GM18870 (cell line): ENCODE results near the gene AGR2.
"Not testable (repeated sequence)": the region's sequence is repeated elsewhere in the genome, so short reads cannot be mapped to it uniquely, and the experiment has no call there.

Source experiments
- ATAC-seq: cut with Tn5 transposase; IDR thresholded peaks from one replicate; pipeline ENCODE4 v1.9.1; 2021; ENCODE audit warnings: moderate library complexity; ENCODE audit not compliant: unreplicated experiment

AGR2 gene

GRCh38 chr7:16804674-16805439 lies at the start of gene AGR2:
TSS of gene AGR2 (minus strand) at chr7:16804999. CDS start at chr7:16801796, 3,203 bp downstream.
- no peak for ATAC-seq

GRCh38 chr7:16853189-16853588 lies 48.4 kb upstream of the AGR2 start:
- ATAC-seq, result not testable (repeated sequence)

- no peak for ATAC-seq
Observed at GRCh38 chr7:16851829-16852228, 47.0 kb upstream of the AGR2 start.

DNA sequence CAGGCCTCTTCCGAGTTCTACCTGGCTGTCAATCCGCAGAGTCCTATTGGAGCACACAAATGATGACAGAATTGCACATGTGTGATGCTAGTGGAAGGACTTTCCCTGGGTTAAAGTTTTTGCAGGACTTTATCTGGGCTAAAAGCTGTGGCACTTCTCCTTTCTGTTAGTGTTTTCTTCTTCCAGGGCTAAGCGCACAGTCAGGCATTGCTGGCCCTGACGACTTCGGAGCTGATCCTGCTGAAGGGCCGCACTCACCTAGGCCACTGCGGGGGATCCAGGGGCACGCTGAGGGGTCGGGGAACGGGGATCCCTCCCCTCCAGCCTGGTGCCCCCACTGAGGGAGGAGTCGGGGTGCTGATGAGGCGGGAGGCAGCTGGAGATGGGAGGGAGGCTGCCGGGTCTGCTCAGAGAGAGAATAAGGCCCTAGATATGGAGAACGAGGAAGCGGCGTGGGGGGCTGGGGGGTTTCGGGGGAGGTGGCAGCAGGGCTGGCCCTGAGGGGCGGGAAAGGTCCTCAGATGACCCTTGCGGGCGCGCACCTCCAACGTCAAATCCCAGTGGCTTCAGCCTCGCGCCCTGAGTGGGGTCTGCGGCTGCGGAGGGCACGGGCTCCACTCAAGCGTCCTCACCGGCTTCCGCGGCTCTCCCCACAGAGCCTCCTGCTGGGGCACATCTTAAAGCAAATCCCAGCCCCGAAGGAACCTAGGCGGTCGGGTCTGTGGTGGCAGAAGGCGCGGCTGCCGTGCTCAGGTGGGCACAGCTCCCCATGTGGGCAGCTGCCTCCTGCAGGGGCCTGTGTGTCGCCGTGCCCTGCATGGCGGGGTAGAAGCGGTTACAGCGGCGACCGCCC lies 46.0 kb upstream of the AGR2 start:
- no peak for ATAC-seq

- no peak for ATAC-seq
Observed at GRCh38 chr7:16849296-16850148, 44.7 kb upstream of the AGR2 start.

DNA sequence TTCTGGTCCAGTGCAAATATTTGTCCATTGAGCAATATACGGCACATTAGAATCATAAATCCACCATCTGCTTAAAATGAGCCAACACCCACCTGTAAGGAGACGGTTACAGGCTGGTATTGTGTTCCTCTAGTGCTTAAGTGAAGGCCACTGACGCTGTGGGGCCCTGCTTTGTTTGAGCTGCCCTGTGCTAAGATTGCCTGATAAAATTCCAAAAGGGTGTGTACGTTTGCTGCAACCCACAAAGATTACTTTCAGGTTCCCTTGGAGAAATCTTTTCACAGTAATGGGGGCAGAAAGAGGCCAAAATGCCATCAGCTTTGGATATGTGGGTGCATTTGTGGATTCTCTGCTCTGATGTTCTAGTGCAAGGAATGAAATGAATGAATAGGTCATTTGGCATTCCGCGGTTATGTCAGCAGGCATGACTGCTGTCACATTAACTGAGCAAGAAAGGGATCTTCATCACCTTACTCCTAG lies 42.6 kb upstream of the AGR2 start:
- ATAC-seq, result no peak

GRCh38 chr7:16846601-16847165 lies 41.9 kb upstream of the AGR2 start:
- ATAC-seq, result no peak

DNA sequence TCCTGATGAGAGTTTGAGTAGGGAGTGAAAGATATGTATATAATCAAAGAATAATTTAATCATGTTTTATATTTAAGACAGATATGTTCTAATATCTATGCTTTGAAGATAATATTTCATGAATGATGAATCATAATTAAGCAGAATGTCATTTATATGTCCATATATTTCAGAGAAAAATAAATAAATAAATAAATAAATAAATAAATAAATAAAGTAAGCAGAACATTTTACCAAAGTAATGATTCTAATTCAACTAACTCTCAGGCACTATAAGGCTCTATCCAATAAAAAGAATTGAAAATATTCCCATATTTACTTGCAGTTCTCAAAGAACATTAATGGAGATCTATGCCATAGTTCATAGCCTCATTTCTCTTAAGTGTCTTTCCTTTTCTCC lies 40.9 kb upstream of the AGR2 start:
- no peak for ATAC-seq

- no peak for ATAC-seq
Observed at GRCh38 chr7:16841681-16842080, 36.9 kb upstream of the AGR2 start.

DNA sequence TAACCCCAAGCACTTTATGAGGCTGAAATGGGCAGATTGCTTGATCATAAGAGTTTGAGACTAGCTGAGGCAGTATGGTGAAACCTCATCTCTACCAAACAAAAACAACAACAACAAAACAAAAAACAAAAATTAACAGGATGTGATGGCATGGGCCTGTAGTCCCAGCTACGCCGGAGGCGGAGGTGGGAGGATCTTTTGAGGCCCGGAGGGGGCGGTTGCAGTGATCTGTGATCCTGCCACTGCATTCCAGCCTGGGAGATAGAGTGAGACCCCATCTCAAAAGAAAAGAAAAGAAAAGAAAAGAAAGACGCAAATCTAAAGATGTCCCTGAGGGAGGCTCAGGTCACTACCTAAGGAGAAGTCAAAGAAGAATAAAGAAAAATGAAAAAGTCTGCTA lies 35.3 kb upstream of the AGR2 start:
- ATAC-seq, result no peak

DNA sequence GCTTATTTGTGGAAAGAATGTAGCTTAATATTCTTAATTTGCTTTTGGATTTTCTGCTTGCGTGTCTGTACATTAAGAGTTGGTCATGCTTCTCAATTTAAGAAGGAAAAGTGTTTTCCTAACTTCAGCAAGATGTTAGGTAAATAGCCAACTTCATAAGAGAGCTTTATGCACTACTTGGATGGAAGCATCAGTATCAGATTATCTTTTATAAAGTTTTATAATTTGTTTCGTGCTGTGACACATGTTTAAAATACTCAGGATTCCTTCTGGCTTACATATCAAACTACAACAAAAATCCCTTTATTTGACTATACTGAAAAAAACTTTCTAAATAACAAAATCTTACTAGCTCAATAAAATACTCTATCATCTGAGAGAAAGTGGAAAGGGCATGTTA lies 34.8 kb upstream of the AGR2 start:
- no peak for ATAC-seq

GRCh38 chr7:16838891-16839290 lies 34.1 kb upstream of the AGR2 start:
- no peak for ATAC-seq

- ATAC-seq, result no peak
Observed at GRCh38 chr7:16838386-16838785, 33.6 kb upstream of the AGR2 start.

DNA sequence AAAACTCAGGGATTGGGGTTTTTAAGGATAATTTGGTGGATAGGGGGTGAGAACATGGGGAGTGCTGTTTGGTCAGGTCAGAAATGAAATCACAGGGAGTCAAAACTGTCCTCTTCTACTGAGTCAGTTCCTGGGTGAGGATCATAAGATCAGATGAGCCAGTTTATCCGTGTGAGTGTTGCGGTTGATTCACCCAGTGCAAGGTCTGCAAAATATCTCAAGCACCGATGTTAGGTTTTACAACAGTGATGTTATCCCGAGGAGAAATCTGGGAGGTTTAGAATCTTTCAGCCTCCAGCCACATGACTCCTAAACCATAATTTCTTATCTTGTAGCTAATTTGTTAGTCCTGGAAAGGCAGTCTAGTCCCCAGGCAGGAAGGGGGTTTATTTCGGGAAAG lies 31.7 kb upstream of the AGR2 start:
- no peak for ATAC-seq

DNA sequence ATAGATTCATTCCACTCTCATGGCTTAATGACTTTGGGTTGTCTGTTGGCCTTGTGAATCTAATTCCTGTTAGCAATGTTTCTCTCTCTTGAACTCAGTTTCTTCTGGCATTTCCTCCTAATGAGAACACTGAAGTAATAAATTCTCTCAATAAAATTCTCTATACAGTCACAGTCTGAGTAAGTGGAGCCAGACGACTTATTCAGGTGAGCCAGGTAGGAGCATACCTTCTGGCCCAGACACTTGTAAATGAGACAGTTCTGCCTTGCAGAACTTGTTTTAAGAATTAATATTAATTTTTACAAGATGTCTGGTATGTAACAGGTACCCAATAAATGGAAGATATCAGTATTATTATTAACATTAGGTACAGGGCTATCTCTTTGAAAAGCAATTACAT lies 28.6 kb upstream of the AGR2 start:
- ATAC-seq, result no peak

DNA sequence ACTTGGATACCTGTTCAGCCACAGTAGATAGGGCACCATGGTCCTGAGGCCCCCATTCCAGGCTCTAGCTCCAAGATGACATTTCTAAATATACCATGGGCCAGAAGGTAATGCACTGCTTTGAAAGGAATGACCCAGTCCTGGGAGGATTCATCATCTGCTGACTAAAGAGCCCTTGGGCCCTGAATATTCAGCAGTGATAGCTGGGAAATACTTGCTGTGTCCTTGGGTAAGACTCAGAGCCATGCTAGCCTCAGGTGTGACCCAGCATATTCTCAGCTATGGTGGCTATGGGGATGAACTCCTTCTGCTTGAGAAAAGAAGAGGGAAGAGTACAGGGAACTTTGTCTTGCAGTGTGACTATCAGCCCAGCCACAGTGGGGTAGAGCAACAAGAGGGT lies 21.3 kb upstream of the AGR2 start:
- no peak for ATAC-seq

- no peak for ATAC-seq
Observed at GRCh38 chr7:16822029-16822428, 17.2 kb upstream of the AGR2 start.

GRCh38 chr7:16818732-16819131 lies 13.9 kb upstream of the AGR2 start:
- ATAC-seq, result no peak

DNA sequence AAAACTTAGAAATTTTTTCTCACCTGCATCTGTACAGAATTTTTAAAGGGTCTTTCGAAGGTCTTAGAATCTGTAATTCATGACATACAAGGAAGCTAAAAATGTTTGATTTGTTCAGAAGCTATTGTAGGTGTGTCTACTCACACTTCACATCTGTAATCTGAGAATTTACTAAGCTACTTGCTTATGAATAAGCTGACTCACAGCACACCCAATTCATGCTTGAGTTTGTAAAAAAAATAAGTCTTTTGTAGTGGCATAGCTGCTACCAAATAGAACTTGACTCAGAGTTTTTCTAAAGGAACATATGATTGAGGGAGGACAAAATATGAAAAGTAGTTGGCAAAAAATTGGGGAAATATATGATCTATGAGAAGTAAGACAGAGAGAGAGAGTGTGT lies 12.7 kb upstream of the AGR2 start:
- ATAC-seq, result no peak

DNA sequence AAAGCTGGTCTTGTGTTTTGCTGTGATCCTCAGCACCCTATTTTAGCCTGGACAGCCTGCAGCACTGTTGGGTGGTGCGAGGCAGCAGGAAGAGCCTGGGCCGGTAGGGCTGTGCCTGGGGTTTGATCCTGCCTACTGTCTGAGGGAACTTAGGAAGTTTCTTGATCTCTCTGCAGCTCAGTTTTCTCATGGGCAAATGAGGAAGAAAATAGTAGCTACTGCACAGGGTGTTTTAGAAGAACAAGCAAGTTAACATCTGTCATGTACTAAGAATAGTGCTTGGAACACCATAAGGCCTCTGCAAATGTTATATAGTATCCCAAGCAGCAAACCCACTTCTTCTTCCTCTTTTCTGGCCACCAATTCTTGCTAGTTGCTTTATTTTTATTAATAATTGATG lies 12.0 kb upstream of the AGR2 start:
- no peak for ATAC-seq

- ATAC-seq, result no peak
Observed at GRCh38 chr7:16815001-16815400, 10.2 kb upstream of the AGR2 start.
